GM19467 (cell line): ENCODE results near the gene FSHR.

Experiments used
- ATAC-seq: cut with Tn5 transposase; IDR thresholded peaks from one replicate; pipeline ENCODE4 v1.9.1; 2021; ENCODE audit warnings: mild to moderate bottlenecking, moderate library complexity; ENCODE audit not compliant: unreplicated experiment

The FSHR gene

GRCh38 chr2:48915884-48916283 lies 238.4 kb downstream of the FSHR start:
- no peak for ATAC-seq

GRCh38 chr2:48915227-48915626 lies 239.1 kb downstream of the FSHR start:
- ATAC-seq = no peak

- peak; percentile 95 for ATAC-seq
Measured at GRCh38 chr2:48914477-48915089, 239.7 kb downstream of the FSHR start.
